GM19324 (cell line): Measurements from ENCODE around the gene ENHO.

ENCODE experiments used
- ATAC-seq: cut with Tn5 transposase; IDR thresholded peaks from one replicate; pipeline ENCODE4 v1.9.1; 2021; ENCODE audit warnings: mild to moderate bottlenecking, moderate library complexity; ENCODE audit not compliant: unreplicated experiment, low FRiP score

Gene ENHO

GRCh38 chr9:34522971-34523797, at the start of gene ENHO:
TSS of gene ENHO (minus strand) at chr9:34522990. CDS start at chr9:34521695, 1,295 bp downstream.
- peak; percentile 87 for ATAC-seq

GRCh38 chr9:34572092-34572491, 49.3 kb upstream of the ENHO start:
- no peak for ATAC-seq

GRCh38 chr9:34571481-34571810, 48.7 kb upstream of the ENHO start:
- ATAC-seq = no peak

GRCh38 chr9:34570809-34571480, 48.2 kb upstream of the ENHO start:
- no peak for ATAC-seq

- no peak for ATAC-seq
These were observed 47.6 kb upstream of the ENHO start for GRCh38 chr9:34570376-34570775.

- ATAC-seq = no peak
These were observed 46.0 kb upstream of the ENHO start for GRCh38 chr9:34568774-34569173.

- ATAC-seq = no peak
These were observed 45.3 kb upstream of the ENHO start for GRCh38 chr9:34568133-34568532.

GRCh38 chr9:34566972-34567371, 44.2 kb upstream of the ENHO start:
- ATAC-seq = no peak

- no peak for ATAC-seq
These were observed 43.5 kb upstream of the ENHO start for GRCh38 chr9:34566322-34566721.

- no peak for ATAC-seq
These were observed 43.1 kb upstream of the ENHO start for GRCh38 chr9:34565856-34566255.

GRCh38 chr9:34564617-34565016, 41.8 kb upstream of the ENHO start:
- no peak for ATAC-seq

GRCh38 chr9:34563262-34563661, 40.5 kb upstream of the ENHO start:
- no peak for ATAC-seq

- ATAC-seq = no peak
These were observed 39.5 kb upstream of the ENHO start for GRCh38 chr9:34562135-34562745.

GRCh38 chr9:34560599-34561214, 37.9 kb upstream of the ENHO start:
- no peak for ATAC-seq

- no peak for ATAC-seq
These were observed 37.0 kb upstream of the ENHO start for GRCh38 chr9:34559624-34560455.

GRCh38 chr9:34558919-34559623, 36.3 kb upstream of the ENHO start:
- no peak for ATAC-seq

GRCh38 chr9:34558364-34558763, 35.6 kb upstream of the ENHO start:
- no peak for ATAC-seq

GRCh38 chr9:34557426-34558321, 34.9 kb upstream of the ENHO start:
- no peak for ATAC-seq

- no peak for ATAC-seq
These were observed 34.2 kb upstream of the ENHO start for GRCh38 chr9:34556949-34557348.
